Measurements from ENCODE around the gene SMIM33.
"Not testable (repeated sequence)": the region's sequence is repeated elsewhere in the genome, so short reads cannot be mapped to it uniquely, and the experiment has no call there.

Gene SMIM33

GRCh38 chr5:139481580-139482049 is 10.8 kb downstream of the SMIM33 start:
- Histone ChIP-seq H3K4me1 (ENCODE audit: control insufficient read depth, low read depth, low read length) (no peaks in the 10 kb centered on the region), H3K23ac (ENCODE audit: low read length) (no peak overlapping the region), H3K56ac (ENCODE audit: low read length) (no peak overlapping the region), H3K27ac (ENCODE audit: low read depth, low read length) (no peak overlapping the region), H3K18ac (ENCODE audit: low read length) (no peak overlapping the region), H3K4me2 (ENCODE audit: low read length) (no peak overlapping the region), H2BK5ac (ENCODE audit: low read length) (no peak overlapping the region), H2BK120ac (ENCODE audit: low read depth, low read length) (no peak overlapping the region), H4K8ac (ENCODE audit: low read depth, low read length) (no peak overlapping the region), H3K79me2 (ENCODE audit: control insufficient read depth, insufficient read depth, low read length) (no peaks in the 10 kb centered on the region), H3K27me3 (ENCODE audit: insufficient read depth, low read length, poor library complexity) (no peaks in the 10 kb centered on the region), H2BK15ac (replicated peaks; ENCODE audit: low read depth) (no peak overlapping the region), H3K79me1 (ENCODE audit: low read length) (no peaks in the 10 kb centered on the region), H4K5ac (ENCODE audit: low read length) (no peak overlapping the region), H2AK5ac (ENCODE audit: low read length) (no peak overlapping the region), H3K4ac (ENCODE audit: low read depth, low read length) (no peak overlapping the region), H3K9ac (ENCODE audit: low read length) (no peak overlapping the region), H3K4me3 (ENCODE audit: low read length) (no peak overlapping the region), H3K36me3 (ENCODE audit: control insufficient read depth, insufficient read depth, low read length) (no peaks in the 10 kb centered on the region)
- no peak for DNase-seq
- no CpG with 5 or more reads among the region's 5 CpGs for WGBS (ENCODE audit: extremely low coverage, insufficient coverage, low lambda C conversion rate)

- H3K4ac ChIP-seq (ENCODE audit: low read depth, low read length), result no peak within 1 kb of the TSS
- H3K4me3 ChIP-seq (ENCODE audit: low read length), result no peak within 1 kb of the TSS
- H3K4me1 ChIP-seq (ENCODE audit: control insufficient read depth, low read depth, low read length), result no peaks in the 10 kb centered on the region
- no peaks in the 10 kb centered on the region for H3K79me2 ChIP-seq (ENCODE audit: control insufficient read depth, insufficient read depth, low read length)
- no peaks in the 10 kb centered on the region for H3K27me3 ChIP-seq (ENCODE audit: insufficient read depth, low read length, poor library complexity)
- H2BK15ac ChIP-seq (replicated peaks; ENCODE audit: low read depth), result no peak within 1 kb of the TSS
- H3K79me1 ChIP-seq (ENCODE audit: low read length), result no peaks in the 10 kb centered on the region
- DNase-seq, result no peak
- H3K18ac ChIP-seq (ENCODE audit: low read length), result no peak within 1 kb of the TSS
- H3K36me3 ChIP-seq (ENCODE audit: control insufficient read depth, insufficient read depth, low read length), result no peaks in the 10 kb centered on the region
- H4K8ac ChIP-seq (ENCODE audit: low read depth, low read length), result no peak within 1 kb of the TSS
- H4K5ac ChIP-seq (ENCODE audit: low read length), result no peak within 1 kb of the TSS
- WGBS (ENCODE audit: extremely low coverage, insufficient coverage, low lambda C conversion rate), result no CpG with 5 or more reads among the region's 19 CpGs
- H3K4me2 ChIP-seq (ENCODE audit: low read length), result no peak within 1 kb of the TSS
- no peak within 1 kb of the TSS for H3K56ac ChIP-seq (ENCODE audit: low read length)
- H3K27ac ChIP-seq (ENCODE audit: low read depth, low read length), result no peak within 1 kb of the TSS
- H2BK5ac ChIP-seq (ENCODE audit: low read length), result no peak within 1 kb of the TSS
- no peak within 1 kb of the TSS for H2BK120ac ChIP-seq (ENCODE audit: low read depth, low read length)
- no peak within 1 kb of the TSS for H2AK5ac ChIP-seq (ENCODE audit: low read length)
- no peak within 1 kb of the TSS for H3K9ac ChIP-seq (ENCODE audit: low read length)
- no peak within 1 kb of the TSS for H3K23ac ChIP-seq (ENCODE audit: low read length)
Observed at GRCh38 chr5:139482050-139482889, 11.5 kb downstream of the SMIM33 start, which contains the start of gene STING1. Gene STING1, minus strand, starts transcription at chr5:139482758. Its CDS starts 1,054 bp downstream, at chr5:139481704.

DNA sequence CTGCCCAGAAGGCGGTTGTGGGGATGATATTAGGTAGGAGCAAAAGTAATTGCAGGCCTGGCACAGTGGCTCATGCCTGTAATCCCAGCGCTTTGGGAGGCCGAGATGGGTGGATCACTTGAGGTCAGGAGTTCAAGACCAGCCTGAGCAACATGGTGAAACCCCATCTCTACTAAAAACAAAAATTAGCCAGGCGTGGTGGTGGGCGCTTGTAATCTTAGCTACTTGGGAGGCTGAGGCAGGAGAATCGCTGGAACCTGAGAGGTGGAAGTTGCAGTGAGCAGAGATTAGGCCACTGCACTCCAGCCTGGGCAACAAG is 12.0 kb downstream of the SMIM33 start:
- not testable (repeated sequence) for H2BK120ac ChIP-seq (ENCODE audit: low read depth, low read length); H3K4me1 ChIP-seq (ENCODE audit: control insufficient read depth, low read depth, low read length); H3K36me3 ChIP-seq (ENCODE audit: control insufficient read depth, insufficient read depth, low read length); H3K79me1 ChIP-seq (ENCODE audit: low read length); H2AK5ac ChIP-seq (ENCODE audit: low read length); H3K4me3 ChIP-seq (ENCODE audit: low read length); H3K56ac ChIP-seq (ENCODE audit: low read length); H3K18ac ChIP-seq (ENCODE audit: low read length); H3K27me3 ChIP-seq (ENCODE audit: insufficient read depth, low read length, poor library complexity); H4K8ac ChIP-seq (ENCODE audit: low read depth, low read length); DNase-seq; H4K5ac ChIP-seq (ENCODE audit: low read length); H2BK15ac ChIP-seq (replicated peaks; ENCODE audit: low read depth); H3K4ac ChIP-seq (ENCODE audit: low read depth, low read length); H3K79me2 ChIP-seq (ENCODE audit: control insufficient read depth, insufficient read depth, low read length); H2BK5ac ChIP-seq (ENCODE audit: low read length); H3K23ac ChIP-seq (ENCODE audit: low read length); H3K4me2 ChIP-seq (ENCODE audit: low read length); H3K27ac ChIP-seq (ENCODE audit: low read depth, low read length); H3K9ac ChIP-seq (ENCODE audit: low read length)
- no CpG with 5 or more reads among the region's 6 CpGs for WGBS (ENCODE audit: extremely low coverage, insufficient coverage, low lambda C conversion rate)

DNA sequence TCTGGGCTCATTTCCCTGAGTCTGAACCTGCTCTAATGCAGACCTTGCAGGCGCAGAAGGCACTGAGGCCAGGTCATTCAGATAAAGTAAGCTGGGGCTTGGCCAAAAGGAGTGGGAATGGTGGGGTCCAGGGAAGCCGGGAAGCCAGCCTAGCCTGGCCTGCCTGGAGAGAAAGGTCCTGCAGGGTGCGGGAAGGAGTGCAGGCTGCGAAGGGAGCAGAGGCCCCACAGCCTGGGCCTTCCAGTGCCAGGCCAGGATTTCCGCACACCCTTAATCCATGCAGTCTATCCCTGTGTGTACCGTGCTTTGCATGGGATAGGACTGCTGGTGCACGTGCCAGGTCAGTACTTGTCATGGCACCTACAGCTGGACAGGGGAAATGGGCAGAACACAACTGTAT is 15.4 kb downstream of the SMIM33 start:
- no CpG with 5 or more reads among the region's 7 CpGs for WGBS (ENCODE audit: extremely low coverage, insufficient coverage, low lambda C conversion rate)
- H3K4me3 ChIP-seq (ENCODE audit: low read length), result no peak overlapping the region
- no peak overlapping the region for H3K4ac ChIP-seq (ENCODE audit: low read depth, low read length)
- no peaks in the 10 kb centered on the region for H3K36me3 ChIP-seq (ENCODE audit: control insufficient read depth, insufficient read depth, low read length)
- no peak overlapping the region for H3K4me2 ChIP-seq (ENCODE audit: low read length)
- H3K23ac ChIP-seq (ENCODE audit: low read length), result no peak overlapping the region
- H4K8ac ChIP-seq (ENCODE audit: low read depth, low read length), result no peak overlapping the region
- no peak overlapping the region for H4K5ac ChIP-seq (ENCODE audit: low read length)
- H2BK5ac ChIP-seq (ENCODE audit: low read length), result no peak overlapping the region
- no peaks in the 10 kb centered on the region for H3K79me2 ChIP-seq (ENCODE audit: control insufficient read depth, insufficient read depth, low read length)
- H2AK5ac ChIP-seq (ENCODE audit: low read length), result no peak overlapping the region
- H3K18ac ChIP-seq (ENCODE audit: low read length), result no peak overlapping the region
- H3K4me1 ChIP-seq (ENCODE audit: control insufficient read depth, low read depth, low read length), result no peaks in the 10 kb centered on the region
- no peak for DNase-seq
- no peaks in the 10 kb centered on the region for H3K79me1 ChIP-seq (ENCODE audit: low read length)
- no peaks in the 10 kb centered on the region for H3K27me3 ChIP-seq (ENCODE audit: insufficient read depth, low read length, poor library complexity)
- H2BK120ac ChIP-seq (ENCODE audit: low read depth, low read length), result no peak overlapping the region
- H3K9ac ChIP-seq (ENCODE audit: low read length), result no peak overlapping the region
- no peak overlapping the region for H3K27ac ChIP-seq (ENCODE audit: low read depth, low read length)
- peak overlapping the region; percentile 17 for H3K56ac ChIP-seq (ENCODE audit: low read length)
- no peak overlapping the region for H2BK15ac ChIP-seq (replicated peaks; ENCODE audit: low read depth)

DNA sequence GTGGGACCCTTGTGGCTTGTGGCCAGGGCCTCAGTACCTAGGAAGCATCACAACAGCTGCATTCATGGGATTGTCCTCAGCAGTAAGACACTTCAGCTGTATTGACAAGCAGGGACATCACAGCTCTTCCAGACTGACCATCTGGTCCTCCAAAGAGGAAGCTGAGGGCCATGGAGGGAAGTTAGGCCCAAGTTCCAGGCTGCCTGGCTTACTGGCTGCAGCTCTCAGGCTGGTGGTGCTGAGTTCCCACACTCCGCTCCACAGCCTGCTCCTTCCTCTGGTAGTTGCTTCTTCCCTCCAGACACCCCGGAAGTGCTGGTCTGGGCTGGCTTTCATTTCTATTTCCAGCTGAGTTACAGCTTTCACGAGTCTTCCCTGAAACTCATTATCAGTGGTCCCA is 17.5 kb downstream of the SMIM33 start:
- no peaks in the 10 kb centered on the region for H3K27me3 ChIP-seq (ENCODE audit: insufficient read depth, low read length, poor library complexity)
- no peak overlapping the region for H4K5ac ChIP-seq (ENCODE audit: low read length)
- no peak overlapping the region for H3K56ac ChIP-seq (ENCODE audit: low read length)
- no peak overlapping the region for H3K4me3 ChIP-seq (ENCODE audit: low read length)
- H3K79me1 ChIP-seq (ENCODE audit: low read length), result no peaks in the 10 kb centered on the region
- no peak overlapping the region for H3K4ac ChIP-seq (ENCODE audit: low read depth, low read length)
- no CpG with 5 or more reads among the region's 3 CpGs for WGBS (ENCODE audit: extremely low coverage, insufficient coverage, low lambda C conversion rate)
- H3K27ac ChIP-seq (ENCODE audit: low read depth, low read length), result no peak overlapping the region
- H3K79me2 ChIP-seq (ENCODE audit: control insufficient read depth, insufficient read depth, low read length), result no peaks in the 10 kb centered on the region
- H3K36me3 ChIP-seq (ENCODE audit: control insufficient read depth, insufficient read depth, low read length), result no peaks in the 10 kb centered on the region
- H2AK5ac ChIP-seq (ENCODE audit: low read length), result no peak overlapping the region
- no peak overlapping the region for H2BK120ac ChIP-seq (ENCODE audit: low read depth, low read length)
- H2BK15ac ChIP-seq (replicated peaks; ENCODE audit: low read depth), result no peak overlapping the region
- no peak overlapping the region for H3K9ac ChIP-seq (ENCODE audit: low read length)
- no peak overlapping the region for H3K18ac ChIP-seq (ENCODE audit: low read length)
- H3K4me2 ChIP-seq (ENCODE audit: low read length), result no peak overlapping the region
- H3K4me1 ChIP-seq (ENCODE audit: control insufficient read depth, low read depth, low read length), result no peaks in the 10 kb centered on the region
- H4K8ac ChIP-seq (ENCODE audit: low read depth, low read length), result no peak overlapping the region
- no peak overlapping the region for H3K23ac ChIP-seq (ENCODE audit: low read length)
- no peak for DNase-seq
- no peak overlapping the region for H2BK5ac ChIP-seq (ENCODE audit: low read length)

Measured in mesendoderm (in vitro differentiated cells).